HG03378 (cell line): ENCODE measurements around the gene LGALS8.
"Not testable (repeated sequence)": the region's sequence is repeated elsewhere in the genome, so short reads cannot be mapped to it uniquely, and the experiment has no call there.

Experiments
- ATAC-seq: cut with Tn5 transposase; IDR thresholded peaks from one replicate; pipeline ENCODE4 v1.9.1; 2021; ENCODE audit warnings: mild to moderate bottlenecking, moderate library complexity; ENCODE audit not compliant: unreplicated experiment

The LGALS8 gene

DNA sequence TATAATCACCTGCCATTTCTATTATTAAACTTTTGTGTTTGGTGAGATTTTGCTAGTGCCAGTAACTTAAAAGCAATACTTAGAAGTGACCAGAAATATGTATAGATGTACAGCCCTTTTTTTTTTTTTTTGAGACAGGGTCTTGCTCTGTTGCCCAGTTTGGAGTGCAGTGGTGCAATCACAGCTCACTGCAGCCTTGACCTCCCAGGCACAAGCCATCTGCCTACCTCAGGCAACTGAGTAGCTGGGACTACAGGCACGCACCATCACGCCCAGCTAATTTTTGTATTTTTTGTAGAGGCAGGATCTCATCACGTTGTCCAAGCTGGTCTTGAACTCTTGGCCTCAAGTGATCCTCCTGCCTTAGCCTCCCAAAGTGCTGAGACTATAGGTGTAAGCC, 56.6 kb downstream of the LGALS8 start:
- ATAC-seq: not testable (repeated sequence)

- ATAC-seq: no peak
These were observed 57.7 kb downstream of the LGALS8 start for GRCh38 chr1:236581528-236581927.

GRCh38 chr1:236589531-236589930, 65.7 kb downstream of the LGALS8 start:
- ATAC-seq: no peak

DNA sequence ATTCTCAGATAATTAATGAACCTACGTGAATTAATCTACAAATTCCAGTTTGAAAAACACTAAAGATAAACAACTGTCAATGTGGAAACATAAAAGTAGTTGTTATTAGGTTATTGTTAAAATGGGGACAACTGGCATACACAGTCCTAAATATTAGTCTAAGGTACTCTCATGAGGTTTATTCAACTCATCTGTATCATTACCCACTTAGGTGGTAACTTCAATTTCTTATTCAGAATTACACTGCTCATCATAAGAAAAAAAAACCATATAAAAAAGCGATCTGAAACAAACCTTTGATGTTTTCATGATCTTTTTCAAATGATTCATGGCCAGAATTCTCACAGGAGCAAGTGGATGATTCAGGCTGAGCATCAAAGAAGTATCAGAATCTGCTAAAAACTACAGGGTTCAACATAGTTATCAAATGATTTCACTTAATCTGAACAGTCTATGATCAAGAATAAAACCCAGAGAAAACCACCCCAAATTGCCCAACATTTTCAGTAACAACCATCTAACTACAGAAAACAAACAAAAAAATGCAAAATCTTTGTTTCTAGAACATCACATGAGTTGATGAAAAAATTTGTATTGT, 66.9 kb downstream of the LGALS8 start:
- no peak for ATAC-seq

- ATAC-seq: no peak
These were observed 78.4 kb downstream of the LGALS8 start for GRCh38 chr1:236602171-236602570.
